Neural cell (in vitro differentiated cells): ENCODE measurements around the gene ADRA2B. TPM values are rescaled to one million over a fixed set of nuclear protein-coding genes. Genes with fewer than 3 reads are reported as not detected.

Experiments used
- polyA plus RNA-seq: library from polyadenylated mRNA; depleted of rRNA; stranded (reverse); fragments of >200 nt; gene quantifications from 2 replicates; pipeline ENCODE4 v1.2.3, GENCODE V29; 2014

Gene ADRA2B
- polyA plus RNA-seq, 1 donor from 2014 or later, result not detected

Other genes starting within 250 kb of the ADRA2B start
- gene ANKRD36C, start 124.7 kb downstream of the ADRA2B start, polyA plus RNA-seq, result 76.9 and 90.3 TPM in 2 replicates
- gene GPAT2, start 81.7 kb downstream of the ADRA2B start, polyA plus RNA-seq, result not detected in 2 replicates
- gene ASTL, start 21.9 kb upstream of the ADRA2B start, polyA plus RNA-seq, result not detected in 2 replicates
- 1.5 and 2.1 TPM in 2 replicates for gene DUSP2, start 28.9 kb upstream of the ADRA2B start, polyA plus RNA-seq
- 155 and 160 TPM in 2 replicates for gene STARD7, start 92.3 kb upstream of the ADRA2B start, polyA plus RNA-seq
- gene TMEM127, start 149.4 kb upstream of the ADRA2B start, polyA plus RNA-seq, result 19.1 and 21.4 TPM in 2 replicates
- gene CIAO1, start 149.7 kb upstream of the ADRA2B start, polyA plus RNA-seq, result 182 and 188 TPM in 2 replicates
- gene SNRNP200, start 189.0 kb upstream of the ADRA2B start, polyA plus RNA-seq, result 70.4 and 75.7 TPM in 2 replicates
- gene ITPRIPL1, start 208.7 kb upstream of the ADRA2B start, polyA plus RNA-seq, result not detected in 2 replicates
- 0.82 and 2.7 TPM in 2 replicates for gene NCAPH, start 219.2 kb upstream of the ADRA2B start, polyA plus RNA-seq